Measurements from ENCODE around the gene IGSF9B. TPM values are rescaled to one million over a fixed set of nuclear protein-coding genes. Genes with fewer than 3 reads are reported as not detected.

The IGSF9B gene
- polyA plus RNA-seq, 1 donor from 2014 or later, result not detected

- Mint-ChIP-seq H3K9me3 (peaks cover 0 to 3% (median 0%) of the 10 kb centered on the region in 3 donors), H3K27ac (no peak overlapping the region), H3K4me1 (peaks cover 0 to 3% (median 0%) of the 10 kb centered on the region in 3 donors), H3K36me3 (peaks cover 2% of the 10 kb centered on the region), H3K27me3 (peaks cover 10% of the 10 kb centered on the region), H3K4me3 (no peak overlapping the region)
Measured at GRCh38 chr11:133940034-133940433, 16.7 kb downstream of the IGSF9B start.

GRCh38 chr11:133939558-133939957, 17.2 kb downstream of the IGSF9B start:
- H3K27ac Mint-ChIP-seq, result no peak overlapping the region
- peaks cover 0 to 3% (median 0%) of the 10 kb centered on the region in 3 donors for H3K4me1 Mint-ChIP-seq
- H3K9me3 Mint-ChIP-seq, result peaks cover 0 to 3% (median 0%) of the 10 kb centered on the region in 3 donors
- H3K36me3 Mint-ChIP-seq, result peaks cover 2% of the 10 kb centered on the region
- peaks cover 12% of the 10 kb centered on the region for H3K27me3 Mint-ChIP-seq
- H3K4me3 Mint-ChIP-seq, result no peak overlapping the region

- H3K4me3 Mint-ChIP-seq, result no peak overlapping the region
- no peak overlapping the region for H3K27ac Mint-ChIP-seq
- H3K9me3 Mint-ChIP-seq, result peaks cover 0 to 3% (median 0%) of the 10 kb centered on the region in 3 donors
- peaks cover 0 to 3% (median 0%) of the 10 kb centered on the region in 3 donors for H3K4me1 Mint-ChIP-seq
- H3K27me3 Mint-ChIP-seq, result peaks cover 8% of the 10 kb centered on the region
- H3K36me3 Mint-ChIP-seq, result no peaks in the 10 kb centered on the region
Measured at GRCh38 chr11:133938166-133938565, 18.6 kb downstream of the IGSF9B start.

- Mint-ChIP-seq H3K36me3 (no peaks in the 10 kb centered on the region), H3K4me3 (no peak overlapping the region), H3K27me3 (peaks cover 8% of the 10 kb centered on the region), H3K4me1 (peaks cover 0 to 5% (median 2%) of the 10 kb centered on the region in 3 donors), H3K27ac (no peak overlapping the region), H3K9me3 (peaks cover 0 to 3% (median 0%) of the 10 kb centered on the region in 3 donors)
Measured at GRCh38 chr11:133937468-133937867, 19.3 kb downstream of the IGSF9B start.

GRCh38 chr11:133937015-133937414, 19.8 kb downstream of the IGSF9B start:
- Mint-ChIP-seq H3K4me3 (no peak overlapping the region), H3K4me1 (peaks cover 0 to 5% (median 2%) of the 10 kb centered on the region in 3 donors), H3K36me3 (no peaks in the 10 kb centered on the region), H3K9me3 (peaks cover 0 to 3% (median 0%) of the 10 kb centered on the region in 3 donors), H3K27me3 (peaks cover 5% of the 10 kb centered on the region), H3K27ac (no peak overlapping the region)

GRCh38 chr11:133936592-133936991, 20.2 kb downstream of the IGSF9B start:
- no peak overlapping the region for H3K4me3 Mint-ChIP-seq
- peaks cover 0 to 3% (median 0%) of the 10 kb centered on the region in 3 donors for H3K9me3 Mint-ChIP-seq
- H3K4me1 Mint-ChIP-seq, result peaks cover 0 to 5% (median 2%) of the 10 kb centered on the region in 3 donors
- peaks cover 3% of the 10 kb centered on the region for H3K27me3 Mint-ChIP-seq
- H3K36me3 Mint-ChIP-seq, result no peaks in the 10 kb centered on the region
- H3K27ac Mint-ChIP-seq, result no peak overlapping the region

GRCh38 chr11:133936136-133936535, 20.6 kb downstream of the IGSF9B start:
- Mint-ChIP-seq H3K27ac (no peak overlapping the region), H3K4me3 (no peak overlapping the region), H3K4me1 (peaks cover 0 to 5% (median 2%) of the 10 kb centered on the region in 3 donors), H3K27me3 (peaks cover 3% of the 10 kb centered on the region), H3K36me3 (no peaks in the 10 kb centered on the region), H3K9me3 (peaks cover 0 to 3% (median 0%) of the 10 kb centered on the region in 3 donors)

- H3K27me3 Mint-ChIP-seq, result peaks cover 3% of the 10 kb centered on the region
- no peak overlapping the region for H3K27ac Mint-ChIP-seq
- no peaks in the 10 kb centered on the region for H3K36me3 Mint-ChIP-seq
- H3K4me3 Mint-ChIP-seq, result no peak overlapping the region
- peaks cover 0 to 3% (median 0%) of the 10 kb centered on the region in 3 donors for H3K9me3 Mint-ChIP-seq
- peaks cover 0 to 5% (median 2%) of the 10 kb centered on the region in 3 donors for H3K4me1 Mint-ChIP-seq
Measured at GRCh38 chr11:133935551-133935910, 21.2 kb downstream of the IGSF9B start.

GRCh38 chr11:133934599-133935550, 21.9 kb downstream of the IGSF9B start:
- Mint-ChIP-seq H3K4me1 (peaks cover 0 to 4% (median 2%) of the 10 kb centered on the region in 3 donors), H3K4me3 (no peak overlapping the region), H3K9me3 (no peaks in the 10 kb centered on the region), H3K27ac (peak overlapping the region in 1 of 3 donors; percentile 39), H3K36me3 (no peaks in the 10 kb centered on the region), H3K27me3 (peaks cover 3% of the 10 kb centered on the region)

GRCh38 chr11:133934096-133934495, 22.7 kb downstream of the IGSF9B start:
- H3K4me1 Mint-ChIP-seq, result peaks cover 0 to 3% (median 2%) of the 10 kb centered on the region in 3 donors
- H3K27ac Mint-ChIP-seq, result no peak overlapping the region
- no peaks in the 10 kb centered on the region for H3K36me3 Mint-ChIP-seq
- H3K9me3 Mint-ChIP-seq, result no peaks in the 10 kb centered on the region
- H3K4me3 Mint-ChIP-seq, result no peak overlapping the region
- H3K27me3 Mint-ChIP-seq, result peaks cover 3% of the 10 kb centered on the region

- Mint-ChIP-seq H3K4me1 (peaks cover 5 to 12% (median 7%) of the 10 kb centered on the region in 3 donors), H3K36me3 (no peaks in the 10 kb centered on the region), H3K27ac (no peak overlapping the region), H3K9me3 (no peaks in the 10 kb centered on the region), H3K27me3 (peaks cover 7% of the 10 kb centered on the region), H3K4me3 (no peak overlapping the region)
Measured at GRCh38 chr11:133931449-133932060, 25.2 kb downstream of the IGSF9B start.

- Mint-ChIP-seq H3K27me3 (peaks cover 7% of the 10 kb centered on the region), H3K4me3 (no peak overlapping the region), H3K9me3 (no peaks in the 10 kb centered on the region), H3K4me1 (peaks cover 5 to 12% (median 7%) of the 10 kb centered on the region in 3 donors), H3K27ac (no peak overlapping the region), H3K36me3 (no peaks in the 10 kb centered on the region)
Measured at GRCh38 chr11:133930767-133931448, 25.9 kb downstream of the IGSF9B start.

- no peaks in the 10 kb centered on the region for H3K9me3 Mint-ChIP-seq
- no peak overlapping the region for H3K4me3 Mint-ChIP-seq
- H3K36me3 Mint-ChIP-seq, result no peaks in the 10 kb centered on the region
- no peak overlapping the region for H3K27ac Mint-ChIP-seq
- peaks cover 5 to 12% (median 7%) of the 10 kb centered on the region in 3 donors for H3K4me1 Mint-ChIP-seq
- peaks cover 7% of the 10 kb centered on the region for H3K27me3 Mint-ChIP-seq
Measured at GRCh38 chr11:133930053-133930766, 26.6 kb downstream of the IGSF9B start.

GRCh38 chr11:133929401-133930052, 27.2 kb downstream of the IGSF9B start:
- peak overlapping the region in 1 of 4 donors; percentile 39 for H3K4me3 Mint-ChIP-seq
- no peaks in the 10 kb centered on the region for H3K36me3 Mint-ChIP-seq
- H3K27me3 Mint-ChIP-seq, result peaks cover 4% of the 10 kb centered on the region
- no peaks in the 10 kb centered on the region for H3K9me3 Mint-ChIP-seq
- no peak overlapping the region for H3K27ac Mint-ChIP-seq
- peaks cover 5 to 12% (median 7%) of the 10 kb centered on the region in 3 donors for H3K4me1 Mint-ChIP-seq
